C4-2B (cell line): Measurements from ENCODE around the gene PITPNM3.

Experiments
- ZFX ChIP-seq: fragments of 450-650 bp; IDR thresholded peaks from 2 replicates; pipeline ENCODE4 v1.6.1; 2017
- TF ChIP-seq, protein P1 (sequence below): fragments of 450-650 bp; conservative IDR thresholded peaks from 2 replicates; pipeline ENCODE4 v1.5.1; 2017; ENCODE audit warnings: mild to moderate bottlenecking

- TF ChIP-seq, protein P1, sequence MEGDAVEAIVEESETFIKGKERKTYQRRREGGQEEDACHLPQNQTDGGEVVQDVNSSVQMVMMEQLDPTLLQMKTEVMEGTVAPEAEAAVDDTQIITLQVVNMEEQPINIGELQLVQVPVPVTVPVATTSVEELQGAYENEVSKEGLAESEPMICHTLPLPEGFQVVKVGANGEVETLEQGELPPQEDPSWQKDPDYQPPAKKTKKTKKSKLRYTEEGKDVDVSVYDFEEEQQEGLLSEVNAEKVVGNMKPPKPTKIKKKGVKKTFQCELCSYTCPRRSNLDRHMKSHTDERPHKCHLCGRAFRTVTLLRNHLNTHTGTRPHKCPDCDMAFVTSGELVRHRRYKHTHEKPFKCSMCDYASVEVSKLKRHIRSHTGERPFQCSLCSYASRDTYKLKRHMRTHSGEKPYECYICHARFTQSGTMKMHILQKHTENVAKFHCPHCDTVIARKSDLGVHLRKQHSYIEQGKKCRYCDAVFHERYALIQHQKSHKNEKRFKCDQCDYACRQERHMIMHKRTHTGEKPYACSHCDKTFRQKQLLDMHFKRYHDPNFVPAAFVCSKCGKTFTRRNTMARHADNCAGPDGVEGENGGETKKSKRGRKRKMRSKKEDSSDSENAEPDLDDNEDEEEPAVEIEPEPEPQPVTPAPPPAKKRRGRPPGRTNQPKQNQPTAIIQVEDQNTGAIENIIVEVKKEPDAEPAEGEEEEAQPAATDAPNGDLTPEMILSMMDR: no peak
- TF ChIP-seq ZFX: no peak
Observed at GRCh38 chr17:6502142-6502541, 54.2 kb downstream of the PITPNM3 start.
